Kidney (tissue), 14 donors: Measurements from ENCODE around the gene MBD5. TPM values are rescaled to one million over a fixed set of nuclear protein-coding genes. Genes with fewer than 3 reads are reported as not detected.

Source experiments
- DNase-seq, 5 donors: peaks; one replicate each; pipeline ENCODE4 v3.0.0-alpha.2; 2013 to 2020
- FAIRE-seq: peaks from 2 replicates; lab custom pipeline; 2012; peaks lifted over from hg19 to GRCh38; lab: Jason Lieb, UNC
- H3K27ac ChIP-seq, 2 donors: one replicate each; pipeline ENCODE4 v1.7.0; 2013; ENCODE audit warnings: low read depth in 2 of 2, low read length in 2 of 2, inconsistent platforms in 1 of 2
- H3K27me3 ChIP-seq: one replicate; pipeline ENCODE4 v1.7.1; 2013; ENCODE audit warnings: low read length, inconsistent platforms; ENCODE audit not compliant: control insufficient read depth, insufficient read depth
- H3K36me3 ChIP-seq, 3 donors: one replicate each; pipeline versions ENCODE4 v1.7.0 to v1.7.1; 2013; ENCODE audit warnings: low read length in 3 of 3, control low read depth in 1 of 3, inconsistent platforms in 1 of 3; ENCODE audit not compliant: insufficient read depth in 3 of 3, control insufficient read depth in 2 of 3
- H3K4me1 ChIP-seq, 3 donors: one replicate each; pipeline versions ENCODE4 v1.7.0 to v1.7.1; 2013; ENCODE audit warnings: low read length in 3 of 3, inconsistent platforms in 1 of 3, low read depth in 1 of 3; ENCODE audit not compliant: control insufficient read depth in 2 of 3, insufficient read depth in 2 of 3
- H3K4me3 ChIP-seq, 3 donors: one replicate each; pipeline versions ENCODE4 v1.7.0 to v1.8.1; 2013; ENCODE audit warnings: low read length in 3 of 3, control low read depth in 1 of 3, inconsistent platforms in 1 of 3
- H3K9ac ChIP-seq, 3 donors: one replicate each; pipeline versions ENCODE4 v1.7.0 to v1.7.1; 2013; ENCODE audit warnings: low read length in 3 of 3, control low read depth in 1 of 3, inconsistent platforms in 1 of 3
- H3K9me3 ChIP-seq, 3 donors: one replicate each; pipeline versions ENCODE4 v1.7.0 to v1.7.1; 2013; ENCODE audit warnings: low read length in 3 of 3, control low read depth in 1 of 3, inconsistent platforms in 1 of 3; ENCODE audit not compliant: control insufficient read depth in 2 of 3, insufficient read depth in 1 of 3
- CTCF ChIP-seq: IDR thresholded peaks from 3 replicates; pipeline ENCODE4 v1.5.1; 2012; ENCODE audit warnings: mild to moderate bottlenecking, moderate library complexity, borderline replicate concordance; ENCODE audit not compliant: insufficient read depth; ENCODE audit errors: extremely low read depth
- intact Hi-C: fragments of 100-400 bp; cut with DNase I; formaldehyde crosslinking; loops from one replicate; pipeline ENCODE4 v1.11.1; 2022
- polyA plus RNA-seq: library from polyadenylated mRNA; stranded (reverse); fragments of 350-450 nt; fragmentation: Illumina TruSeq; extraction: RNeasy Lipid Tissue Mini Kit (QIAGEN cat#74804); gene quantifications from one replicate; pipeline ENCODE4 v1.2.3, GENCODE V29; 2014; ENCODE audit warnings: low read depth, low replicate concordance; ENCODE audit not compliant: insufficient read depth
- total RNA-seq: library from RNA; stranded (reverse); fragmentation: NEBNext Ultra II Directional; extraction: Animal tissue kit (Norgen Biotek cat#: 25700); gene quantifications from one replicate; pipeline ENCODE4 v1.2.1, GENCODE V29; 2021
- donor health status: control.
- donor health status: control.
- donor health status: control.
- donor health status: control.
- donor health status: control.
- donor health status: DM: yes; HTN: yes; CAD: no.
- donor health status: Normal renal cell carcinoma (clear cell type).

The MBD5 gene
- total and polyA plus RNA-seq, 2 donors from 2014 or later, result 6.9 to 66.8 TPM

DNA sequence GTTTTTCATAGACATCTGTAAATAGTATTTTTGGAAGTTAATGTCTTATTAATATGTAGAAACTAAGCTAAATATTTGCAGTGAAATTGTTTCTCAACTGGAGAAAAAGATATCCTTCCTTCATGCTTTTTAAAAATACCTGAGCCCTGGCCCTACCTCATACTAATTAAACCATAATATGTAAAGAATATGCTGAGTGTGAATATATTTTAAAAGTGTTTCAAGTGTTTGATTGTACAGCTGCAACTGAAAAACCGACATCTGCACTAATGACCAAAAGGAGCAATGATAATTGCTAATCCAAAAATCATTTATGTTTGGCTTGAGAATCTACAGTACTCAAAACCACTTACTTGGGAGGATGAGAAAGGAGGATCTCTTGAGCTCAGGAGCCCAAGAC lies 156.7 kb downstream of the MBD5 start:
- FAIRE-seq, result no peak
- no peak overlapping the region for H3K4me3 ChIP-seq
- no peaks in the 10 kb centered on the region for H3K27me3 ChIP-seq
- TF ChIP-seq CTCF, result no peak
- no peak overlapping the region for H3K27ac ChIP-seq
- intact Hi-C loops, result no loop called here
- DNase-seq, result no peak
- H3K9me3 ChIP-seq, result no peaks in the 10 kb centered on the region
- H3K4me1 ChIP-seq, result no peaks in the 10 kb centered on the region
- H3K9ac ChIP-seq, result no peak overlapping the region
- peaks cover 0 to under 1% (median 0%) of the 10 kb centered on the region in 3 donors for H3K36me3 ChIP-seq

DNA sequence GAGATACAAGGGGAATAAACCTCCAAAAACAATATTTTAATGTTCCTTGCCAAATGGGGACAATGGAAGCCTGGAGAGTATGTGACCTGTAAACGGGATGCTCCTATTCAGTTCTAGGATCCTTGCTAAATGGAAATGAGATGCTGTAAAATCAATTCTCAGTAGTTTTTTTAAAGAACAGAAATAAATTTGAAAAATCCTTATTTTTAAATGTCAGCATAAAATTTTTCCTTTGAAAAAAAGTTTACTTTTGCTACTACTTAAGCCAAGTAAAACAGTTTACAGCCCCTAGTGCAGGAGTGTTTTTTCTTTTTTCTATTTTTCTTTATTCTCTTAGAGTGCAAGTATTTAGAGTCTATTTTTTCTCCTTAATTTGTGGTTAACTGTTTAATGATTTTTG lies 158.8 kb downstream of the MBD5 start:
- no peak for DNase-seq
- no peak for FAIRE-seq
- H3K27me3 ChIP-seq, result no peaks in the 10 kb centered on the region
- intact Hi-C loops, result no loop called here
- H3K9ac ChIP-seq, result no peak overlapping the region
- no peak for TF ChIP-seq CTCF
- H3K4me1 ChIP-seq, result no peaks in the 10 kb centered on the region
- no peak overlapping the region for H3K4me3 ChIP-seq
- H3K9me3 ChIP-seq, result no peaks in the 10 kb centered on the region
- peaks cover 0 to 2% (median 0%) of the 10 kb centered on the region in 3 donors for H3K36me3 ChIP-seq
- no peak overlapping the region for H3K27ac ChIP-seq

DNA sequence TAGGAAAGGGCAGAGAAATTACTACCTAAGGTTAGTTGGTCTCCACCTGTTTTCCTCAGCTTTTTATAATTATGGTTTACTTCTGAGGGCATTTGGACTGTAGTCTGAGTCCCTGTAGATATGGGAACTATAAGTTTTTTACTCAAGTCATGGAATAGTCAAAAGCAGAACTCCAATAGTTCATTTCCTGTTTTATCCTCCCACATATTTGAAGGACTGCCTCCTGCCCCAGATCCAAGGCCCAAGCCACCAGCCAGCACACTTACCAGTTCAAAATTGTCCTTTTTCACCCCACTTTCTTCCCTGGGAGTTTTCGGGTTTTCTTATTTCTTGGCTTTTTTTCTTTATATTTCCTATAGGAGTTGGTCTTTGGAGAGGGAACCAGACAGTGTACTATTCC lies 164.1 kb downstream of the MBD5 start:
- Histone ChIP-seq H3K4me1 (no peaks in the 10 kb centered on the region), H3K27ac (no peak overlapping the region), H3K4me3 (no peak overlapping the region), H3K27me3 (no peaks in the 10 kb centered on the region), H3K9ac (no peak overlapping the region), H3K36me3 (peaks cover 0 to 2% (median 0%) of the 10 kb centered on the region in 3 donors), H3K9me3 (no peaks in the 10 kb centered on the region)
- FAIRE-seq (no peak), DNase-seq (no peak)
- TF ChIP-seq CTCF, result no peak
- intact Hi-C loops, result no loop called here

- TF ChIP-seq CTCF, result no peak
- H3K9ac ChIP-seq, result no peak overlapping the region
- H3K27me3 ChIP-seq, result no peaks in the 10 kb centered on the region
- no peaks in the 10 kb centered on the region for H3K36me3 ChIP-seq
- DNase-seq (no peak), FAIRE-seq (no peak)
- no peak overlapping the region for H3K4me3 ChIP-seq
- H3K4me1 ChIP-seq, result no peaks in the 10 kb centered on the region
- intact Hi-C loops, result no loop called here
- H3K9me3 ChIP-seq, result no peaks in the 10 kb centered on the region
- no peak overlapping the region for H3K27ac ChIP-seq
Observed at GRCh38 chr2:148194882-148195281, 174.0 kb downstream of the MBD5 start.
